ACC112 (cell line): ENCODE data around the gene NSUN7.

ENCODE experiments used
- H2AFZ ChIP-seq: fragments of 200-600 bp; sonication (generic); one replicate; pipeline ENCODE4 v1.6.0; 2017; ENCODE audit warnings: antibody characterized with exemption, low read length; ENCODE audit not compliant: unreplicated experiment
- H3K27ac ChIP-seq: fragments of 200-600 bp; sonication (generic); 2 replicates; pipeline ENCODE4 v1.5.1; 2014; ENCODE audit warnings: low read depth, mild to moderate bottlenecking, antibody characterized with exemption, low read length, moderate library complexity
- H3K27me3 ChIP-seq: fragments of 200-600 bp; sonication (generic); 2 replicates; pipeline ENCODE4 v1.6.1; 2014; ENCODE audit warnings: mild to moderate bottlenecking, antibody characterized with exemption, low read length, moderate library complexity, mixed read lengths; ENCODE audit not compliant: insufficient read depth
- H3K36me3 ChIP-seq: fragments of 200-600 bp; sonication (generic); 2 replicates; pipeline ENCODE4 v1.6.1; 2016; ENCODE audit warnings: mild to moderate bottlenecking, antibody characterized with exemption, low read length, moderate library complexity, mixed read lengths; ENCODE audit not compliant: insufficient read depth
- H3K4me1 ChIP-seq: fragments of 200-600 bp; sonication (generic); one replicate; pipeline ENCODE4 v1.6.1; 2016; ENCODE audit warnings: low read length, mixed read lengths; ENCODE audit not compliant: insufficient read depth, unreplicated experiment, control insufficient read depth
- H3K4me3 ChIP-seq: fragments of 200-600 bp; sonication (generic); 2 replicates; pipeline ENCODE4 v1.5.1; 2014; ENCODE audit warnings: mild to moderate bottlenecking, low read depth, low read length
- H3K79me2 ChIP-seq: fragments of 200-600 bp; sonication (generic); one replicate; pipeline ENCODE4 v1.6.0; 2016; ENCODE audit warnings: low read length; ENCODE audit not compliant: control insufficient read depth, unreplicated experiment, insufficient read depth

NSUN7 gene

DNA sequence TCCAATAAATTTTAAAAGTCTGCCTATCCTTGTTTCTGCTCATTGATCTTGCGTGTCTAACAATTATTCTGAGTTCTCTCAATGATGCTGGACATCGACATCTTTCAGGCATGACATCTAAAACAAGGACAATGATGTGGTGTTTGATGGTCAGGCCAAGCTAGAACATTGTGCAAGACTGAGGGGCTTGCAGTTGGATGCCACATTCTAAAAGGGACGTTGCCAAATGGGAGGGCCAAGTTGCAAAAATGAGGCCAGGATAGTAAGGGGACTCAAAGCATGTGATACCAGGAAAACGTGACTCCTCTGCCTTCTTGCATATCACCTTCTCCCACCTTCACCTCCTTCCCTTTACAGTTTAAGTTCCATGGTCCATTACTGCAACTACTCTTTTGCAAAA, 29.4 kb upstream of the NSUN7 start:
- H3K36me3 ChIP-seq = no peaks in the 10 kb centered on the region
- H3K27me3 ChIP-seq = peaks cover 6% of the 10 kb centered on the region
- H3K4me3 ChIP-seq = no peak overlapping the region
- no peaks in the 10 kb centered on the region for H3K4me1 ChIP-seq
- H3K27ac ChIP-seq = no peak overlapping the region
- no peaks in the 10 kb centered on the region for H3K79me2 ChIP-seq
- H2AFZ ChIP-seq = no peak overlapping the region

DNA sequence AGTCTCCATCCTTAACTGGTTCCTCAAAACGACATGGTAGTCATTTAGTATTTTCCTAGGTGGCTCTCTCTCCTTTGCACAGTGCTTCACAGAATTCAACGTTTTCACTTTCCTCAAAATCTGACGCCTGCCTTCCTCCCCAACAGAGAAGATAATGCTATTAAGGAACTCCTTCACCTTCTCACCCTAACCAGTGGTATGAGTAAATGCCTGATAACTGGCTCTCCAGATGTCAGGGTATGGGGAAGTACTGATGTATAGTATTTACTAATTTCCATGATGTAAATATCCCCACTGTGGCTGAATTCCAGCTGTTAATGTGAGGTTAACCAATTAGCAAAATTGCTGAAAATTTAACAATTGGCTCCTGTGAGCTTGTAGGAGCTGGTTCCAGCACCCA, 28.8 kb upstream of the NSUN7 start:
- Histone ChIP-seq H3K79me2 (no peaks in the 10 kb centered on the region), H3K36me3 (no peaks in the 10 kb centered on the region), H3K27me3 (peaks cover 6% of the 10 kb centered on the region), H3K4me1 (no peaks in the 10 kb centered on the region), H3K4me3 (no peak overlapping the region), H2AFZ (no peak overlapping the region), H3K27ac (no peak overlapping the region)

DNA sequence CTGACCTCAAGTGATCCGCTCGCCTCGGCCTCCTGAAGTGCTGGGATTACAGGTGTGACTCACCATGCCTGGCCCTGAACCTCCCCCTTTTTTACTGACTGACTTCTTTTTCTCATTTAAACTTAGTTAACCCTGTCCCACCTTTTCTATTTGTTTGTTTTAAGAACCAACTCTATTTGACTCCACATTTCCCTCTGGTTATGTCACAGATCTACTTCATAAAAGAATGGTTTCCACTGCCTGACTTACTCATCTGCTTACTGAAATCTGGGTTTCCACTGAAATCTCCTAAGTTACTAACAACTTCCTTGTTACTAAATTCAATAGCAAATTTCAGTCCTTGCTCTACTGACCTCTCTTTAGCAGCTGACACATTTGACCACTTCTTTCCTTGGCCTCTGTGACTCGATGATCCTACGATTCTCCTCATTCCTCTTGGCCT, 28.0 kb upstream of the NSUN7 start:
- Histone ChIP-seq H2AFZ (no peak overlapping the region), H3K4me3 (no peak overlapping the region), H3K27ac (no peak overlapping the region)

DNA sequence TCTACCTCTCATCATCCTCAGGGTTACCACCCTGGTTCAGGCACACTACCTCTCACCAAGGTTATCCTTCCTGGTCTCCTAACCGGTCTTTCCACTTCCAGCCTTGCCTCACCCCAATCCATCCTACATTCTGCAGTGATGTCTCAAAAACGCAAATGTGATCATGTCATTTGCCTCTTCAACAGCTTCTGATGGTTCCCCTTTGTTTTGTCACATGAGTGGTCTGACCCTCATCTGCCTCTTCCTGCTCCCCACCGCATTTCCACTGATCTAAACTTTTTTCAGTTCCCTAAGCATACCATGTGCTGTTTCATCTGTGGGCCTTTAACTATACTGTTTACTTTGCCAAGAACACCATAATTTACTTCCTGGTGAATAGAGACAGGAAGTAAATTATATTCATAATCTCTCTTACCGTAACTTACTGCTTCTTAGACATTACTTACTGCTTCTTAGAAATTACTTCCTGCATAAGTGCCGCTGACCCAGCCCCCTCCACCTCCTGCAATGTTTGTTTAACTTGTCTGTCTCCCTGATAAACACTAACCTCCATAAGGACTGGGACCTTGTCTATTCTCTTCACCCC, 27.1 kb upstream of the NSUN7 start:
- no peak overlapping the region for H2AFZ ChIP-seq
- peaks cover 18% of the 10 kb centered on the region for H3K27me3 ChIP-seq
- H3K27ac ChIP-seq = no peak overlapping the region

More for the DNA sequence above, 28.0 kb upstream of the NSUN7 start:
- H3K79me2 ChIP-seq = no peaks in the 10 kb centered on the region
- H3K4me1 ChIP-seq = no peaks in the 10 kb centered on the region
- H3K36me3 ChIP-seq = no peaks in the 10 kb centered on the region
- H3K27me3 ChIP-seq = peaks cover 10% of the 10 kb centered on the region

DNA sequence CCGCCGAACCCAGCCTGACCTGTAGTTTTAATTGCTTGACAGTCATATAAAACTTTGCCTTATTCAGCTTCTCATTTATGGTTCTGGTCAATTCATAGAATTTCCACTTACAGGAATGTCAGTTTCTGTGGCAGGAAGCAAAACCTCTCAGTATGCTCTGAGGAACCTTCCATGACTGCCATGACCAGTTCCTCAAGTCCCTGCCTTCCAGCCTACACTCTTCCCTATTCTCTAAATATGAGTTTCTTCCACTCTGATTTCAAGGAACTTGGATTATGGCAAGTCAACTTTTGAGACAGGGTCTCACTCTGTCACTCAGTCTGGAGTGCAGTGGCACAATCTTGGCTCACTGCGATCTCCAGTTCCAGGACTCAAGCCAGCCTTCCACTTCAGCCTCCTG, 26.0 kb upstream of the NSUN7 start:
- no peak overlapping the region for H3K4me3 ChIP-seq
- H3K27me3 ChIP-seq = peaks cover 20% of the 10 kb centered on the region
- H3K36me3 ChIP-seq = no peaks in the 10 kb centered on the region
- no peak overlapping the region for H2AFZ ChIP-seq
- no peaks in the 10 kb centered on the region for H3K4me1 ChIP-seq
- no peaks in the 10 kb centered on the region for H3K79me2 ChIP-seq
- H3K27ac ChIP-seq = no peak overlapping the region

More for the DNA sequence above, 27.1 kb upstream of the NSUN7 start:
- Histone ChIP-seq H3K36me3 (no peaks in the 10 kb centered on the region), H3K4me3 (no peak overlapping the region), H3K4me1 (no peaks in the 10 kb centered on the region), H3K79me2 (no peaks in the 10 kb centered on the region)

DNA sequence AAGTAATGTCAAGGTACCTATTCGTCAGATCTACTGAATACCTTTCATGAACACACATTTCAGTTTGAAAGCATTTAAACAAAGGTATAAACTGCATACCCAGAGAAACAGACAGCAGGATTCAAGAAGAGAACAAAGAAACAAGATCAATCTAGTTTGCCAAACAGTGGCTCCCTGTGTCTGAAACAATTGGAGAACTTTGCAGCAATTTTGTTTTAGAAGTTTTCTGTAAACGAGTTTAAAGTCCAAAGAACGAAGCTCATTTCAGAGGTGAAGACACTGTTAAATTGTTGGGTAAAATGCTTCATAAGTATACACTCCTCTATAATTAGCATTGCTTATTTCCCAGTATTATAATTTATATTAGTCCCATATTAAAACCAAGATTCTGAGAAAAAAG, 21.4 kb upstream of the NSUN7 start:
- Histone ChIP-seq H2AFZ (no peak overlapping the region), H3K36me3 (no peaks in the 10 kb centered on the region), H3K79me2 (no peaks in the 10 kb centered on the region), H3K27me3 (peaks cover 13% of the 10 kb centered on the region), H3K4me3 (no peak overlapping the region), H3K4me1 (no peaks in the 10 kb centered on the region), H3K27ac (no peak overlapping the region)

DNA sequence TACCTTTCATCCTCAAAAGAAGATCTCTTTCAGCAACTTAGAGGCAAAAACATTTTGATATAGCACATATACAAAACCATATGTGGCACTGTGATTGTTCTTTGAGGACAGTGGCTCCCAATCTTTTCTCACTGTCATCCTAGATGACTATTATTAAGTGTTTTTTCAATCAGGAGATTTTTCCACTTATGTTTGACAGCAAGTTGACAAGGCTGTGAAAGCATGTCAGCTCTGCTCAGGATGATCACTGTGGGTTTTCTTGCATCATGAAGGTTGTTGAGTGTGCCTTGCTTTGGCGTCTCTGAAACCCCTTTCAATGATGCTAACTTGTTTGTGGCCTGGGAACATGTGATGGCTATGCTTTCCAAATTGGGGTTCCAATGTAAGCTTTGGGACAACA, 20.2 kb upstream of the NSUN7 start:
- no peaks in the 10 kb centered on the region for H3K4me1 ChIP-seq
- H3K27ac ChIP-seq = no peak overlapping the region
- no peak overlapping the region for H3K4me3 ChIP-seq
- no peaks in the 10 kb centered on the region for H3K36me3 ChIP-seq
- peaks cover 13% of the 10 kb centered on the region for H3K27me3 ChIP-seq
- no peaks in the 10 kb centered on the region for H3K79me2 ChIP-seq
- H2AFZ ChIP-seq = no peak overlapping the region

DNA sequence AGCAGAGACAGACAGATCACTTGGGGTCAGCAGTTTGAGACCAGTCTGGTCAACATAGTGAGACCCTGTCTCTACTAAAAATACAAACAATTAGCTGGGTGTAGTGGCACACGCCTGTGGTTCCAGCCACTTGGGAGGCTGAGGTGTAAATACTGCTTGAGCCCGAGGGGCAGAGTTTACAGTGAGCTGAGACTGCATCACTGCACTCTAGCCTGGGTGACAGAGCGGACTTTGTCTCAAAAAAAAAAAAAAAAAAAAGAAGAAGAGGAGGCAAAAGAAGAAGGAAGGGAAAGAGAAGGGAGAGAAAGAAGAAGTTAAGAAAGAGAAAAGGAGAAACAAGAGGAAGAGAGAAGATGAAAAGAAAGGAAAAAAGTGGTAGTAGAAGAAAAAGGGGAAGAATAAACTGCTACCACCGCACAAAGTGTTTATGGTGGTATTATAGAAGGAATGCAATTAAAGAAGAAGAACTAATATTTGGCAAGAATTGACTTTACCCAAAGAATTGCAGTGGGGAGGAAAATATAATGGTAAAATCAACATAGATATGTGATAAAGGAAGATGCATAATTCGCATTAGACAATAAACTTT, 19.6 kb upstream of the NSUN7 start:
- Histone ChIP-seq H3K27ac (no peak overlapping the region), H3K4me1 (no peaks in the 10 kb centered on the region), H2AFZ (no peak overlapping the region), H3K36me3 (no peaks in the 10 kb centered on the region), H3K4me3 (no peak overlapping the region), H3K79me2 (no peaks in the 10 kb centered on the region), H3K27me3 (peaks cover 13% of the 10 kb centered on the region)

DNA sequence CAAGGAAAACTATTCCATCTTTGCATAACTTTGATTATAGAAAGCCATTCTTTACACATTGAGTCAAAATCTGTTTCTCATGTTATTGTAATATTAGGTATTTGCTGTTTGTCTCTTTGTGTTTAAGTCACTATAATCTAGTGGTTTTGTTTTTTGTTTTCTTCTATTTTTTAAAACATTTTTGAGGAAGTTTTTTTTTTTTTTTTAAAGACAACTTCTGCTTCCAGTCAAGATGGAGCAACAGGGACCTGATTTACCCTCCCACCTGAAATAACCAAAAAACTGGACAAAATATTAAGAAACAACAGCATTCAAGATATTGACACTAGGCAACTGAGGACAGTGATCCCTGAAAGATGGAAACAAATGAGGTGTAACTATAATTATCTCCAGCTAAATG, 18.4 kb upstream of the NSUN7 start:
- peaks cover 13% of the 10 kb centered on the region for H3K27me3 ChIP-seq
- H3K4me1 ChIP-seq = no peaks in the 10 kb centered on the region
- no peak overlapping the region for H3K4me3 ChIP-seq
- H3K79me2 ChIP-seq = no peaks in the 10 kb centered on the region
- H3K27ac ChIP-seq = no peak overlapping the region
- H3K36me3 ChIP-seq = no peaks in the 10 kb centered on the region
- H2AFZ ChIP-seq = no peak overlapping the region

DNA sequence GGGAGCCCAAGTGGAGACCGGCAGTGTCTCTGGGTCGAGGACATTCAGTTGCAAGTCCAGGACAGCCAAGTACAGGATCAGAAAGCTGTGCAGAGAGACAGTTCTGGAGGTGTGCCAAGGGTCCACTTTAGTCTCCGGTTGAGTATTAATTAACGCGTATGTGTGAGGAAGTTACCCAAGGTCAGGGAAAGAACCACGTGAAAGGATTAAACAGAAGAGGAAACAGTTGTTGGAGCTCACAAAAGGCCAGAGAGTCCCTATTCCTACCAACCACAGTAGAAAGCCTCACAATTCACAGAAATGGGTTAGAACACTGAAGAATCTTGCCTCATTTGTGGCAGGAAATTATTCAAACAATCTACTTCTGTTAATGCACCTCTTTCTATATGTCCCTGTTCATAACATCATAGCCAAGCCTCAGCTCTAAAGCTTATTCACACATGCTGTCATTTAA, 17.9 kb upstream of the NSUN7 start:
- H3K27ac ChIP-seq = no peak overlapping the region
- no peaks in the 10 kb centered on the region for H3K79me2 ChIP-seq
- no peaks in the 10 kb centered on the region for H3K4me1 ChIP-seq
- no peak overlapping the region for H2AFZ ChIP-seq
- no peaks in the 10 kb centered on the region for H3K36me3 ChIP-seq
- no peak overlapping the region for H3K4me3 ChIP-seq
- peaks cover 9% of the 10 kb centered on the region for H3K27me3 ChIP-seq

DNA sequence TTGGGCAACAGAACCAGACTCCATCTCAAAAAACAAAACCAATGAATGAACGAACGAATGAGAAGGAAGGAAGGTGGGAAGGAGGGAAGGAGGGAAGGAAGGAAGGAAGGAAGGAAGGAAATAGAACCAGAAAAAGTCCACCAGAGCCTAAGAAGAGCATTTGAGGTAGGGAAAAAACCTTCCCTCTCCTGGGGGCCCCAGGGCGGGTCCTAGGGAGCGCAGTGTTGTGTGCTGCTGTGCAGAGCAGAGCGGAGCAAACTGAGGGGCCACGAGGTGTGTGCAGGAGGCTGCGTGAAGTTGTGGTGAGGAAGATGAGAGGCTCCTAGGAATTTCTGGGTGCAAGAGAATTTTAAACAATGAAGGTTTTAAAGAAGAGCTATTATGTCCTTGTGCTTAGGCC, 16.0 kb upstream of the NSUN7 start:
- Histone ChIP-seq H3K79me2 (no peaks in the 10 kb centered on the region), H3K4me3 (no peak overlapping the region), H3K4me1 (no peaks in the 10 kb centered on the region), H3K27ac (no peak overlapping the region), H3K36me3 (no peaks in the 10 kb centered on the region), H2AFZ (no peak overlapping the region), H3K27me3 (no peaks in the 10 kb centered on the region)
